Fibroblast of the aortic adventitia (primary cell): ENCODE results near the gene TFAP2A. TPM values are rescaled to one million over a fixed set of nuclear protein-coding genes. Genes with fewer than 3 reads are reported as not detected.
A peak's percentile ranks its signal among the peaks of the same experiment; 100 is the strongest.

Source experiments
- DNase-seq: peaks from one replicate; pipeline ENCODE4 v3.0.0-alpha.2; 2010; ENCODE audit warnings: low read depth
- H3K4me3 ChIP-seq: 2 replicates; pipeline ENCODE4 v1.5.1; 2011; ENCODE audit warnings: low read depth, mild to moderate bottlenecking, control low read depth, low read length, moderate library complexity
- total RNA-seq: library from RNA; depleted of rRNA; stranded (reverse); fragments of >200 nt; gene quantifications from 2 replicates; pipeline ENCODE4 v1.2.3, GENCODE V29; 2012; ENCODE audit warnings: low replicate concordance
- TF ChIP-seq, protein P1 (sequence below): IDR thresholded peaks from 2 replicates; pipeline ENCODE4 v1.5.1; 2011; ENCODE audit warnings: mild to moderate bottlenecking, low read length, control low read depth, inconsistent platforms; ENCODE audit not compliant: insufficient read depth

TFAP2A gene
- total RNA-seq, 1 donor = 1.4 TPM

DNA sequence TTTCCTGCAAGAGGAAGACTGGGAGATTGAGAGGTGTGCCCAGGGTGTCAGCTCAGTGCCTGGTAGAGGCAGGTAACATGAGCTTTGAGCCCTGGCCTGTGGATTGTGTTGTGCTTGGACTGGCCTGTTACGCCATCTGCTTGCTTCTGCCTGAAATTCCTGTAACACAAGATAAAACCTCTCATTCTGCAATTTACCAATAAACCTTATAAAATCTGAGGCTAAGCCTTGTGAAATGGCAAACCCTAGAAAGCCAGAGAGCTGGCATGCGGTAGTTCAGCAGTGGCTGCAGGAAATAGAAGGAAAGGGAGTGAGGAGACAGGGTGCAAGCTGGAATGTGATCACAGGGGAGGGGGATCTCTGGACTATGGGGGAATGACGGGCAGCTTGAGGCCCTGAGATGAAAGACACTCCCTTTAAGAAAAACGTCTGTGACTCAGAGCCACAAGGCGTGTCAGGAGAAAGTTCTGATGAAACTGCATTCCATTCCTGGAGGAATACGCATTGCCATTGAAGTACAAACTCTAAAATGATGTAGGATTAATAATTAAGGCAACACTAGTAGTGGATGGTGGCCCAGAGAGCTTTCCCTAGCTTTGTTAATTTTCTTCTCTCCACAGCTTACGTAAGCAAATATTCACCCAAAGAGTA, 26.3 kb upstream of the TFAP2A start:
- H3K4me3 ChIP-seq = no peak overlapping the region
- DNase-seq = peak; percentile 96
- TF ChIP-seq, protein P1, sequence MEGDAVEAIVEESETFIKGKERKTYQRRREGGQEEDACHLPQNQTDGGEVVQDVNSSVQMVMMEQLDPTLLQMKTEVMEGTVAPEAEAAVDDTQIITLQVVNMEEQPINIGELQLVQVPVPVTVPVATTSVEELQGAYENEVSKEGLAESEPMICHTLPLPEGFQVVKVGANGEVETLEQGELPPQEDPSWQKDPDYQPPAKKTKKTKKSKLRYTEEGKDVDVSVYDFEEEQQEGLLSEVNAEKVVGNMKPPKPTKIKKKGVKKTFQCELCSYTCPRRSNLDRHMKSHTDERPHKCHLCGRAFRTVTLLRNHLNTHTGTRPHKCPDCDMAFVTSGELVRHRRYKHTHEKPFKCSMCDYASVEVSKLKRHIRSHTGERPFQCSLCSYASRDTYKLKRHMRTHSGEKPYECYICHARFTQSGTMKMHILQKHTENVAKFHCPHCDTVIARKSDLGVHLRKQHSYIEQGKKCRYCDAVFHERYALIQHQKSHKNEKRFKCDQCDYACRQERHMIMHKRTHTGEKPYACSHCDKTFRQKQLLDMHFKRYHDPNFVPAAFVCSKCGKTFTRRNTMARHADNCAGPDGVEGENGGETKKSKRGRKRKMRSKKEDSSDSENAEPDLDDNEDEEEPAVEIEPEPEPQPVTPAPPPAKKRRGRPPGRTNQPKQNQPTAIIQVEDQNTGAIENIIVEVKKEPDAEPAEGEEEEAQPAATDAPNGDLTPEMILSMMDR = no peak

DNA sequence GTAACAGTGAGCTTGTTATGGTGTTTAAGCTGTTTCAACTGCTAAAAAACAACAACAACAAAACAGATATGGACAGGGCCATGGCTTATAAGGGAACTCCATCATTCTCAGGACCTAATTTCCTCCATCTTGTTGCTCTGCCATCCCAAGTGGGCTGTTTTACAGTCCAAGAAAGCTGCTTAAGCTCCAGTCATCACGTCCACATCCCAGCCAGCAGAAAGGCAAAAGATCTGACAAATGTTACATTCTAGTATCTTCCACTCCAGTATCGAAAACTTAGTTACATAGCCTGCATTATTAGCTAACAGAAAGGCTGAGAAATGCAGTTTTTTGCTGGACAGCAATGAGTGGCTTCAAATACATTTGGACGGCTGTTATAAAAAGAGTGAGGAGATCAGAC, 23.0 kb upstream of the TFAP2A start:
- no peak overlapping the region for H3K4me3 ChIP-seq
- TF ChIP-seq, protein P1 = no peak
- no peak for DNase-seq

DNA sequence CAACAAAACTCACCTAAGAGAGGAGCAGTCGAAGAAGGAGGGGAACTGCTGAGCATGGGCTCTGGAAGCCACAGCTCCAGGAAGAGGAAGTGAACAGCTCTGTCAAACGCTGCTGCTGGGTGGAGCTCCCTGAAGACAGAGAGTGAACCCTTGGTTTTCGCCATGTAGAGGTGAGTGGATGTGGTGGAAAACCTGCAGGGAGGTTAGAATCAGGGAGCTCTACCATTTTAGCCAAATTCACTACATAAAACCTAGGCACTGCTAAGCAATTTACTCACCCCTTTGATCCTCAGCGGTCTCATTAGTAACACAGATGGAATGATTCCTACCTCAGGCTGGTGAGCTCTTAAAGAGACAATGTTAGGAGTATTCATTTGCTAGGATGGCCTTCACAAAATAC, 19.4 kb upstream of the TFAP2A start:
- no peak for DNase-seq
- TF ChIP-seq, protein P1 = no peak
- no peak overlapping the region for H3K4me3 ChIP-seq

DNA sequence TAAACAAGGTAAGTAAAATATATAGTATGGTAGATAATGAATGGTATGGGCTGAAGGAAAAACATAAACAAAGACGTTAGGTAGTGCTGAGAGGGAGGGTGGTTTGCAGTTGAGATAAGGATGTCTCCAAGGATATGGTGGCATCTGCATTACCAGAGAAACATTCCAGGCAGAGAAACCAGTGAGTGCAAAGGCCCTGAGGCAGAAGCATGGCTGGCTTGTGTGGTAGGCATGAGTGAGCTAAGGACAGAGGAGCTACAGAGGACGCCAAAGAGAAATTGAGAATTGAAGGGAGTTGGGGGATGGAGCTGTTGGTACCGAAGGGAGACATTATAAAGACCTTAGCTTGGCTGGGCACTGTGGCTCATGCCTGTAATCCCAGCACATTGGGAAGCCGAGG, 18.4 kb upstream of the TFAP2A start:
- no peak for DNase-seq
- no peak overlapping the region for H3K4me3 ChIP-seq
- TF ChIP-seq, protein P1 = no peak

DNA sequence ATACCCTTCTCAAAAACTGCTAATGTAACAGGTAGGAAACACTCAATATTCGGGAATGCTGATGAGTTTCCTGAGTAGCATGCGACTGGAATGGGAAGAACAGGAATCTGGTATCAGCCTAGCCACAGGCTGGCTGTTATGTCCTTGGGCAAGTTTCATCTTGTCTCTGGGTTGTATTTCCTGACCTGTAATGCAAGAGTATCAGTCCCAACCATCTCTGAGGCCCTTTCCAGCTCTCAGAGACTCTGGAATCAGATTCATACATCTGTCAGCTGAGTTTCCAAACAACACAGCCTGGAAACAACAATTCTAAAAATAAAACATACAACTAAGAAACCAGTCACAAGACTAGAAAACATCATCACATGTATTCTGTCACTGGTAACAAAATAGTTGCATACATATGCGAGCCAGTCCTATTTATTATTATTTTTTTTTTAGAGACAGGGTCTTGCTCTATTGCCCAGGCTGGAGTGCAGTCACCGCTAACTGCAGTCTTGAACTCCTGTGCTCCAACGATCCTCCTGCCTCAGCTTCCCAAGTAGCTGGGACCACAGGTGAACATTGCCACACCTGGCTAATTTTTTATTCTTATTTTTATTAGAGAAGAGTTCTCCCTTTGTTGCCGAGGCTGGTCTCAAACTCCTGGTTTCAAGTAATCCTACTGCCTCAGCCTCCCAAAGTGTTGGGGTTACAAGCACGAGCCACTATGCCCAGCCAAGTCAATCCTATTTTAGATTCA, 16.7 kb upstream of the TFAP2A start:
- TF ChIP-seq, protein P1 = no peak
- no peak for DNase-seq

DNA sequence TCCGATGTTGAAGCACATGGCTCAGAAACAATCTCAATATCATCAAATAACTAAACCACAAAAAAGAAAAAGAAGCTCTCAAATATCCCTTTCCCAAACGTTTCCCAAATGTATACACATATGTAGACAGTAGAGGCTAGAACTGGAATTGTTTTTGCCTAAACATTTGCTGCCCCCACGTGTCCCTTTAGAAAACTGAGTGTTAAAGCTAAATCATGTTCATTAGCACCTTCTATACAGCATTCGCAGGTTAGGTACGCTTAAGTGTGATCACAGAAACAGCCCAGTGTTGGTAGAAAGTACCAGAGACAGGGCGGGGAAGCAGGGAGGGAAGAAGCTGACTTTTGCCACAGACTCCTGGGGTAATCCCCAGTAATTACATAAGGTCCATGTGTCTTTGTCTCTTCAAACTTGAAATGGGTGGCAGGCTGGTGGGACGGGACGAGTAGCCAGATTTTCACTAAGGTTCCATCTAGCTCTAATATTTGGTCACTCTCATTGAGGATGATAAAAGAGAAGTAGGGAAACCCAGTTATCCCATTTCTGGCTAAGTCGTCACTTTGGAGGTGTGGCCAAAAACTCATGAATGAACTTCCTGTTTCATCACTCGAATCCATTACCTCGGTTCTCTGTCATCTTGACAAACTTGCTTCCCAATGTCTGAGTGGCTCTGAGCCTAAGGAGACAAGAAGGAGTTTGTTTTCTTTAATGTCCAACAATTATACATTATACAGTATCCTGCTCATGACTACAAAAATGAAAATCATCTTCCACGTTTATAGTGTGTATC, 15.0 kb upstream of the TFAP2A start:
- DNase-seq = peak; percentile 78
- TF ChIP-seq, protein P1 = peak; percentile 54
- H3K4me3 ChIP-seq = peak overlapping the region; percentile 14

More for the DNA sequence above, 16.7 kb upstream of the TFAP2A start:
- no peak overlapping the region for H3K4me3 ChIP-seq
